ENCODE data around the gene CELA2B. TPM values are rescaled to one million over a fixed set of nuclear protein-coding genes. Genes with fewer than 3 reads are reported as not detected.

The CELA2B gene
- total RNA-seq, 4 donors from 2014 or later: not detected

- TF ChIP-seq, protein P1, sequence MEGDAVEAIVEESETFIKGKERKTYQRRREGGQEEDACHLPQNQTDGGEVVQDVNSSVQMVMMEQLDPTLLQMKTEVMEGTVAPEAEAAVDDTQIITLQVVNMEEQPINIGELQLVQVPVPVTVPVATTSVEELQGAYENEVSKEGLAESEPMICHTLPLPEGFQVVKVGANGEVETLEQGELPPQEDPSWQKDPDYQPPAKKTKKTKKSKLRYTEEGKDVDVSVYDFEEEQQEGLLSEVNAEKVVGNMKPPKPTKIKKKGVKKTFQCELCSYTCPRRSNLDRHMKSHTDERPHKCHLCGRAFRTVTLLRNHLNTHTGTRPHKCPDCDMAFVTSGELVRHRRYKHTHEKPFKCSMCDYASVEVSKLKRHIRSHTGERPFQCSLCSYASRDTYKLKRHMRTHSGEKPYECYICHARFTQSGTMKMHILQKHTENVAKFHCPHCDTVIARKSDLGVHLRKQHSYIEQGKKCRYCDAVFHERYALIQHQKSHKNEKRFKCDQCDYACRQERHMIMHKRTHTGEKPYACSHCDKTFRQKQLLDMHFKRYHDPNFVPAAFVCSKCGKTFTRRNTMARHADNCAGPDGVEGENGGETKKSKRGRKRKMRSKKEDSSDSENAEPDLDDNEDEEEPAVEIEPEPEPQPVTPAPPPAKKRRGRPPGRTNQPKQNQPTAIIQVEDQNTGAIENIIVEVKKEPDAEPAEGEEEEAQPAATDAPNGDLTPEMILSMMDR (IDR thresholded peaks at IDR 0.05; ENCODE audit: low read depth): no peak
Measured at GRCh38 chr1:15504436-15504835, 28.5 kb downstream of the CELA2B start.

GRCh38 chr1:15506831-15507230 lies 30.9 kb downstream of the CELA2B start:
- TF ChIP-seq, protein P1 (IDR thresholded peaks at IDR 0.05; ENCODE audit: low read depth): no peak

DNA sequence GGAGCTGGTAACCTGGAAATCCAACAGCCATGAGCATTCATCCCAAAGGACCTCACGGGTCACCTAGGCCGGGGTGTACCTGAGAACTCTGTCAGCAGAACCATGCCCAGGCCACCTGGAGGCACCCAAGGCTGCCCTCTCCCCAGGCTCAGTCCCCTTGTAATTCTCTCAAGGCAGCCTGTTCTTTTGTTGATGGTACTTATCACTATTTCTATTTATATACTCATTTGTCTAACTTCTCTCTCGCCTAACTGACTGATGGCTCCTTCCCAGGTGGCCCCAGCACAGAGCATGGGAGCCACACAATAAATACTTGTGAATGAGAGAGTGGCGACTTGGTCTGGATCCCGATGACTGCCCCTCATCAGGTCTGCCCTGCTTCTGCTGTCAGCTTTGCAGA lies 31.4 kb downstream of the CELA2B start:
- TF ChIP-seq, protein P1 (IDR thresholded peaks at IDR 0.05; ENCODE audit: low read depth): no peak

DNA sequence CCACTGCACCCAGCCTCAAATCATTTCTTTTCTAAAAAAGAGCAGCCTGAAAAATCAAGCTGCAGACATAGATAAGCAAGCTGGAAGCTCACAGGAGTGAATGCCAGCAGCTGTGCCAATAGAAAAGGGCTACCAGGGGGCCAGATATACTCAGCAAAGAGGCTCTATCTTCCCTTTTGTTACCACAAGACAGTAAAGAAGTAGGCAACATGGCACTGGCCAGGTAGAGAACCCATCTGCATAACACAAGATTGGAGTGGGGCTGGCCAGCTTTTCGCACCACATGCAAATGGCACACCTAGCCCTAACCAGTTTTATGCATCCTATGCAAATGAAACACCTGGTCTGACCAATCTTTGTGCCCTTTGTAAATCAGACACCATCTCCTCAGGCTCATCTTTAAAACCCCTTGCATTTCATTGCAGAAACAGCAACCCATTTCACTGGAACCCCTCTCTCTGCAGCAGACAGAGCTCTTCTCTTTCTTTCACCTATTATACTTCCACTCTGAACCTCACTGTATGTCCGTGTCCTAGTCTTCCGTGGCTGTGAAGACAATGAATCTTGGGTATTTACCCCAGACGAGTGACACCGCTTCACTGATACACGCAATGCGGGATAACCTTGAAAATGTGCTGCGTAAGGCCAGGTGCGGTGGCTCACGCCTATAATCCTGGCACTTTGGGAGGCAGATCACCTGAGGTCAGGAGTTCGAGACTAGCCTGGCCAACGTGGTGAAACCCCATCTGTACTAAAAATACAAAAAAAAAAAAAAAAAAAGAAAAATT lies 33.0 kb downstream of the CELA2B start:
- TF ChIP-seq, protein P1 (IDR thresholded peaks at IDR 0.05; ENCODE audit: low read depth): no peak

DNA sequence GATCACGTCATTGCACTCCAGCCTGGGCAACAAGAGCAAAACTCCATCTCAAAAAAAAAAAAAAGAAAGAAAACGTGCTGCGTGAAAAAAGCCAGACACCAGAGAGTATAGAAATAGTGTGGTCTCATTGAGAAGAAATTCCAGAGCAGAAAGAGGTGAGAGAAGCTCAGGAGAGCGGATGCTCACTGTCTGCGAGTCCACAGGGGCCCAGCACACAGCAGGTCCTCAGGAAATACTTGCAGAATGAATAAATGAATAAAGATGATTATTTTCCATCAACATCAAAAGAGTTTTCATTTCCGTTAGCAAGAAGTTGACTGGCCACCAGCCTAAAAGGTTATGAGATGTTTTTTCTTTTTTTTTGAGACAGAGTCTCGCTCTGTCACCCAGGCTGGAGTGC lies 33.7 kb downstream of the CELA2B start:
- TF ChIP-seq, protein P1 (IDR thresholded peaks at IDR 0.05; ENCODE audit: low read depth): no peak

- TF ChIP-seq, protein P1 (IDR thresholded peaks at IDR 0.05; ENCODE audit: low read depth): no peak
Measured at GRCh38 chr1:15510611-15511405, 34.9 kb downstream of the CELA2B start.

- TF ChIP-seq, protein P1 (IDR thresholded peaks at IDR 0.05; ENCODE audit: low read depth): no peak
Measured at GRCh38 chr1:15513192-15513591, 37.3 kb downstream of the CELA2B start.
